ENCODE results near the gene GARIN1A.

GARIN1A gene

DNA sequence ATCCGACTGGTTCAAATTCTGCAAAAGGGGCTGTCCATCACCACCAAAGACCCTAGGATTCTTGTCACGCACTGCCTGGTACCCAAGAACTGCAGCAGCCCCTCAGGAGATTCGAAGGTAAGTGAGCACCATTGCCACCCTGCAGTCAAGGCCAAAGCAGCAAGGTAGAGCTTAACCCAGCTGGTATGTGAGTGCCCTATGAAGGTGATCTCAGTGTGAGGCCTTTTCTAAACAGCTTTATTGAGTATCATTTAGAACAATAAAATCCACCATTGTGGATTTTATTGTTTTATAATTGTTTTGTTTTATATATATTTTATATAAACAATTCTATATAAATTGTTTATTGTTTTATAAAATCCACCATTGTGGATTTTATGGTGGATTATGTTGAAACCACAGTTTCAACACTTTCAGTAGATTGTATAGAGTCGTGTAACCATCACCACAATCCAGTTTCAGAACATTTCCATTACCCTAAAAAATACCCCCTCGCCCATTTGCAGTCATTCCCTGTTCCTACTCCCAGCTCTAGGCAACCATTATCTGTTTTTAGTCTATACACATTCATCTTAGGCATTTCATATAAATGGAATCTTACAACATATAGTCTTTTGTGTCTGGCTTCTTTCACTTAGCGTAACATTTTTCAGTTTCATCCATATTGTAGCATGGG, 47.0 kb downstream of the GARIN1A start:
- DNase-seq (ENCODE audit: low spot score) = no peak

DNA sequence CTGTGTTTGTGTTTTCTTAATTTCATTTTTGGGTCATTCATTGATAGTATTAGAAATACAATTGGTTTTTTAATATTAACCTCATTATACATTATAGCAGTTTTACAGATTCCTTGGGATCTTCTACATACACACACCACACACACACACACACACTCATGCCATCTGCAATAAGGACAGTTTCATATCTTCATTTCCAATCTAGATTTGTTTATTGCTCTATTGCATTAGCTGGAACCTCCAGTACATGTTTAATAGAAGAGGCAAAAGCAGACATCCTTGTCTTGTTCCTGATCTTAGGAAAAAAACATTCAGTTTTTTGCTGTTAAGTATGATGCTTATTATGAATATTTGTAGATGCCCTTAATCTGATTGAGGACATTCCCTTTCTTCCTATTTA, 49.3 kb downstream of the GARIN1A start:
- DNase-seq (ENCODE audit: low spot score) = no peak

Measured in RKO (cell line).